SK-MEL-5 (cell line): ENCODE measurements around the gene CDH10. TPM values are rescaled to one million over a fixed set of nuclear protein-coding genes. Genes with fewer than 3 reads are reported as not detected.

ENCODE experiments used
- DNase-seq: peaks from one replicate; pipeline ENCODE4 v3.0.0-alpha.2; 2016; ENCODE audit warnings: low read depth, low spot score
- in situ Hi-C: cut with HindIII; loops from 2 replicates; pipeline ENCODE4 v1.10.0; 2016; ENCODE audit warnings: low sequenced_read_pairs, high pct_unique_total_duplicates, low pct_unique_long_range_greater_than_20kb
- total RNA-seq: library from RNA; depleted of rRNA; stranded (reverse); fragments of >200 nt; shearing (Covaris generic); gene quantifications from 2 replicates; pipeline ENCODE4 v1.2.3, GENCODE V29; 2014

Gene CDH10
- total RNA-seq, 1 experiment from 2014 or later: 0.34 TPM

- in situ Hi-C loops: no loop called here
- DNase-seq: no peak
Observed at GRCh38 chr5:24510523-24510988, 134.2 kb downstream of the CDH10 start.

DNA sequence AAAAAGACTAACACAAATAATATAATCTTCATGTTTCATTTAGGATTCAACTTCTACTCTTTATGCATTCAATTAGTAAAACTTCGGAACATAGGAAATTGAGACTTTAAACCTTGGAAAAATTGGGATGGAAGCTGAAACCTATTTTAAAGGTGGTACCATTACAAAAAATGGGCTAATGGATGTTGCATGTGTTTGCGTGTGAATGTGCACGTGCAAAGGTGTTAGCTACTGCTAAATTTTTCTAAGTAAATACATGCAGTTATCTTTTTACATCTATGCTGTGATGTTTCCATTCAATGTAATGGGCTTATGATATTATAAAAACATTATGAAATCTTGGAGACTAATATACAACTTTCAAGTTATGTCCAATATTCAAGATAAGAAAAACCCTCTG is 134.8 kb downstream of the CDH10 start:
- no peak for DNase-seq
- in situ Hi-C loops: no loop called here

- no peak for DNase-seq
- in situ Hi-C loops: no loop called here
Observed at GRCh38 chr5:24505258-24505657, 139.5 kb downstream of the CDH10 start.

DNA sequence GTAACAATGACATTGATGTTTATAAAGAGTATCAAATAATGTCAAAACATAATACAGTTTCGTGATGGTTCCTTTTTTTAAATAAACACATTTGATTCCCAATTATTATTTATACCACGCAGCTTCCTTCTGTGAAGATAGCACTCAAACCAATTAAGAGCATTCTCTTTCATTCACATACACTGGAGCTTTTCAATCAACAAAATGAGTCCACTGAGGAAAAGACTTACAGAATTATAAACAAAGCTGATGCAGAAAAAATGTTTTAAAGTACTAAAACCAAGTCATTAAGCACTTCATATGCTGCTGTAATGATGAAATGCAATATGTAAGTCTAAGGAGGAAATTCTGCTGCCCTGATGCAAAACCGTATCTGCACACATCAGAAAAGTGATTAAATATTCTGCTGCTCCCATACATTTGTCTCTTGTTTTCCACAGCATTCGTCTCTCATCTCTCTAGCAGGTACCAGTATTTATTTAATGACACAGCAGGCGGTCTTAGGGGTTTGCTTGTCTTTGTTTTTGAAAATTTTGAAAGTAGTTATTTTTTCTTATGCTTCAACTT is 147.1 kb downstream of the CDH10 start:
- no peak for DNase-seq
- in situ Hi-C loops: no loop called here

DNA sequence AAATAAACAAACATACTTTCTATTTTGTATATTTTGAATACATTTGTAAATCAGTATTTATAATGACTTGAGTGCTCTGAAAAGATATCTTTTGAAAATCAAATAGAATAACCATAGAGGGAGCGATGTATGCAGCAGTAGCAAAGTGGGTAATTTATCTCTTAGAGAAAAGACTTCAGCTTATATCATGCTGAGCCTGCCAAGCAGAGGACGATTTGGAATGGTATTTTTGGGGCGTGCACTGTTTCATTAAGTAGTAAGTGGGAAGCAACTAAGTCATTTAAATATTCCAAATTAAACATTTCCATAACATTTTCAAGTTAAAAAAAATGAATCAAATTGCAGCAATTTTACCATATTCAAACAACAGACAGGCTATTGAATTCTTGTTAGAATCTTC is 147.6 kb downstream of the CDH10 start:
- in situ Hi-C loops: no loop called here
- no peak for DNase-seq

- in situ Hi-C loops: no loop called here
Observed at GRCh38 chr5:24496268-24496667, 148.5 kb downstream of the CDH10 start.

GRCh38 chr5:24492229-24492628 is 152.5 kb downstream of the CDH10 start:
- no peak for DNase-seq
- in situ Hi-C loops: no loop called here

More at GRCh38 chr5:24496268-24496667, 148.5 kb downstream of the CDH10 start:
- DNase-seq: no peak

DNA sequence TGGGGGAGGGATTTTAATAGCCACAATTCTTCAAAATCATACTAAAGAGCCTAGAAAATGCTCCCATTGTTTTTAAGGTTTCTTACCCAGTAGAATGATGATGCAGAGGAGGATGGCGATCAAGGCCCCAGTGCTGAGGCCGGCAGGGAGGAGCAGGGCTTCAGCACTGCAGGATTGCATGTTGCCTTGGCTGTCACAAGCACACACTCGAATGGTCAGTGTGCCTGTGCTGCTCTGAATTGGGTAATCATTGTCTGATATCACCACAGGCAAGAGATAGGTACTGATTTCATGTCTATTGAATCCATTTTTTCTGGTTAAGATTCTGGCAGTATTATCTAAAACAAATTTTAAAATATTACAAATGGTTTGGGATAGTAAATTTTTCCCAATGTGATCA is 153.3 kb downstream of the CDH10 start:
- in situ Hi-C loops: no loop called here
- no peak for DNase-seq

GRCh38 chr5:24487368-24488229 is 157.2 kb downstream of the CDH10 start:
- in situ Hi-C loops: no loop called here

GRCh38 chr5:24480952-24481351 is 163.8 kb downstream of the CDH10 start:
- DNase-seq: no peak
- in situ Hi-C loops: no loop called here

More at GRCh38 chr5:24487368-24488229, 157.2 kb downstream of the CDH10 start:
- DNase-seq: peak; percentile 24

DNA sequence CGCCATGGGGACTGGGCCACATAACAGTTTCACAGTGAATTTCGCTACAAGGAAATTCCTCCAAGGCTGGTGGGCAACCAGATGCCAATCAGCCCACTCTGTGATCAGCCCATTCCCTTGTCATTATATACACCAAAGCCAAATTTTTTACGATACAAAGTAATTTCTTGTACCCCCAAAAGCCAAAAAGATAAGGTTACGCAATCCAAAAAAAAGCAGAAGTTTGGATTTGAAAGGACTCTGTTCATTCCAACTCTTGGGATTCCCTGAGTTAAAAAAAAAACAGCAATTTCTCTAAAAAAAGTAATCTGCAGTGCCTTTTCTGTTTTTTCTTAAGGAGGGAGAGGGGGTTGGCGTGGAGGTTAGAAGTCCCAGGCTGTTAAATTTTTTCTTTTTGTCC is 166.8 kb downstream of the CDH10 start:
- no peak for DNase-seq
- in situ Hi-C loops: no loop called here

GRCh38 chr5:24475101-24475500 is 169.7 kb downstream of the CDH10 start:
- in situ Hi-C loops: no loop called here
- no peak for DNase-seq

- in situ Hi-C loops: no loop called here
- no peak for DNase-seq
Observed at GRCh38 chr5:24474685-24475084, 170.1 kb downstream of the CDH10 start.

- no peak for DNase-seq
- in situ Hi-C loops: no loop called here
Observed at GRCh38 chr5:24472518-24472917, 172.3 kb downstream of the CDH10 start.

DNA sequence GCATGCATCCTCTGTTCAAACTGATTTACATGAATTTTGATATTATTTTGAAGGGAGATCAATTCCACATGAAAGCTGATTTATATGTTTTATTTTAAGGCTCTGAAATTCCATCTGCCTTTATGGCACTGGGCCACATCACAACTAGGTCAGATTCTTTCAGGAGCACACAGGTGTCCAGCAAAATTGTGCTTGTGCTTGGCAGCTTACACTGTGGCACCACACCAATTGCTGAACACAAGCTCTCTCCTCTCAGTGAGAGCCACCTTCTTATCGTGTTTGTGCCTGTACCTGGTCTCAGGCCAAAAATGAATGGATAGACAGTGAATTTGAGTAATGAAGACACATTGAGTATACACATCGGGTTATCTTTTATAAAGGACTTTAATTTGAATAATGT is 200.4 kb downstream of the CDH10 start:
- in situ Hi-C loops: no loop called here
- no peak for DNase-seq

DNA sequence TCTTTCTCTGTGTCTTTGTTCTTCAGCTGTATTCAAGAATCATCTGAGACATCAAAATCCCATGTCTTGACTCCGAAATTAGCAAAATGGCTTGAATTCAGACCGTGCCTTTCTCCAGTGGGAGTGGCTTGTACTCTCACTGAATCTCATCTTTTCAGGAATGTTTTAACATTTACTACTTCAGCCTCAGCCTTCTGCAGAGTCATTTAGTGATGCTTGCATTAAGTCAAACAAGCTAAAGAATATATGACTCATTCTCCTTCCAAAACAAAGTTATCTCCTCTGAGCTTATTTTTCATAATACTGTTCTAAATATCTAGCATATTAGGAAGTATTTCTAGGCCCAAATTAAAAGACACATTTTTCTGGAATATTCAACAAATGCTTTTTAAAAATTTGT is 205.3 kb downstream of the CDH10 start:
- no peak for DNase-seq
- in situ Hi-C loops: no loop called here
